IPS DF 19.7 (cell line): Measurements from ENCODE around the gene GALNTL6.

ENCODE experiments used
- DNase-seq: peaks from one replicate; pipeline ENCODE4 v3.0.0-alpha.2; 2013; ENCODE audit warnings: low read depth, low spot score

Gene GALNTL6

DNA sequence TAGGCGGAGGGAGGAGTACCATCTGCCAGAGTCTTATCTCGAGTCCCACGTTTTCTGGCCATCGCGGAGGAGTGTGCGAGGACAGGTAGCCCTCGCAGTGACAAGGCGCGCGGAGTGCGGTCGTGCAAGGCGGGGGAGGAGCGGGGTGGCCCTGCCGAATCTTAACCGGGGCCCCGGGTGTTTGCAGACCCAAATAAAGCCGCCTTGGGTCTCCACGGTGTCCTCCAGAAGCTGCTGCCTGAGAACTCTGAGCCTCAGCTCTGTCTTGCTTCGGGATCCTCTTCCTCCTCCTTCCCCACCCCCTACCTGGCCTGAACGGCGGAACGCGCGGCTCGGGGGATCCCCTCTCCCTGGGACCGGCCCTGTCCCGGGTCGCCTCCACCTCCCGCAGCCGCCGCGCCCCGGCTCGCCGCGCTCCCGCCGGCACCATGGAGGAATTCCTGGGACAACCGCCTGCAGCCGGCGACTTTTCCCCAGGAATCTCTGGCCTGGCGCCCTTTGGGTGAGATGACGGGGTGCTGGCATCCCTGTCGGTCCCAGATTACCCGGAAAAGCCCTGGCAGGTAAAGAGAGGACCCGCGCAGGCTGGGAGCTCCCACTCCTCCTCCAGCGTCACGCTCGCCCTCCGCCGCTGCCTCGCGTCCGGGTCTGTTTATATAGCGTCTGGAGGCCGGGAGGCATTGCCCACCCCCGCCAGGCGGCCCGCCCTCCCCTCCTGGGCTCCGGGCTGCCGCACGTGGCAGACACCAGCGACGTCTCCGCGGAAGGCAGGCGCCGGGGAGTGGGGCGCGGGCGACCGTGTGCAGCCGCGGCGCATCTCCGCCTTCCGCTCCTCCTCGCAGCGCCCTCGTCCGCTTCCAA, at the start of gene GALNTL6:
TSS of gene GALNTL6 (plus strand) at position 740 of the 861 bp plus-strand sequence.
- no peak for DNase-seq

DNA sequence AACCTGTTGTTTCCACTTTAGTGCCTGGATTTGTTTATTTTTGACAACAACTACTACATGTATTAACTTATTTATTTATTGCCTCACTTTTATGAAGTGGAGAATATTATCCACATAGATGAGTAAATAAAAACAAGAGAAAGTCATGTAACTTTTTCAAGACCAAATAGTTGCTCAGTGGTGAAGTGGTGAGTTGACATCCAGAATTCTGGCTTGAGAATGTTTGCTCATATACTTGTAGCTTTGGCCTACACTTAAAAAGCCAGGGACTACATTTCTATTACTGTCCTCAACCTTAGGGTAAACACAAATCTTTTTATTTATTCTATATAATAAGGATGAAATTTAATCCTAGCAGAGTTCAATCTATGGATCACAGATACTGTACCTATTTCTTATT, 47.7 kb upstream of the GALNTL6 start:
- DNase-seq = no peak

DNA sequence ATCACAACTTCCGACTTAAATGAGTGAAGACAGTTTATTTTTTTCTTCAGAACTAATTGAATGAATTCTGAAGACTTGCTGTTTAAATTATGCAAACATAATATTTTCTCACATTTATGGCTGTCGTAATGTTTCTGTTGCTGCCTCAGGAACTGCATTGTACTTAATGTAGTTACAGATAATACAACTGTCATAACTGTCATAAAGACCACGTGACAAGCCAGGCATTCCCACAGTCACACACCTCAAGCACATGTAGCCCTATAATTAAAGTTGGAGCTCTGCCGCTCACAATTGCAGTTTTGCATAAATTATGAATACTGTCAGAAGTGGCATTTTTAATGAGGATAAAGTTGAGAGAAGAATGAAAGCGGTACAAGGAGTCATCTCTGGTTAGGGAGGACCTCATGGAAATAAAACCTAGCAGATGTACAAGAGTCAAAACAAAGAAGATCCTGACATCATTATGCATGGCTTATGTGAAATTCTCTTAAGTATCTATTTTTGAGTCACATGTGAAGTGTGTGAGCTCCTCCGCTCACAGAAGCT, 38.5 kb upstream of the GALNTL6 start:
- DNase-seq = no peak

DNA sequence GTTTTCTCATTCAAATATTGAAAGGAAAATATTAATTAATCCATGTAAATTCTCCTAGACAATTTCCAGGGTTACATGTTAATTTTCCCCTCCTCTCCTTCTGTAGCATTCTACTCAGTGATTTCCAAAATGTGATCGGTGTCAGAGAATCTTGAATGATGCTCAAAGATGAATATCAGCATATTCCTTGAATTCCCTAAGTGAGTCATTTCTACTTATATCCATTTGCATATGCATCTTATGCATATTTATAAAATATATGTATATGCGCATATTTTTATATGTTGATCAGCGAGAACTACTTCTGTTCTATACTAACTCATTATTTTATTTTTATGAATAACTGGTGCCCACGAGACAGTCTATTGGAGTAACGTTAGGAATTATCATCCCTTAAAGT, 33.9 kb upstream of the GALNTL6 start:
- no peak for DNase-seq

DNA sequence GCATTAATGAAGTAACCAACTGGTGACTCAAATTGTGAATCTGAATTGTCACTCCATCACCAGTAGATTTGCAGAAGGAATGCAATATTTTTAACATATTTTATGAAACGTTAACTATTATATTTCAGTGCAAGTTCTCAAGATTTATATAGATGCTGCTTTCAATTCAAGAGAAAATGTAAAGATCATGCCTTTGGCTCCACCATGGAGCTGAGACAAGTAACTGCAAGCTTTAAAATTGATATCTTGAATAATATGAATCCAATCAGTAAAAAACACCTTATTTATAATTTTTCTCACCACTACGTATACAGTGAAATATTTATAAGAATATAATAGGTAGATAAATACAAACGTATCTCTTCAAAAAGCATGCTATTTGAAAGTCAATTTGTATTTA, 27.8 kb upstream of the GALNTL6 start:
- DNase-seq = no peak

DNA sequence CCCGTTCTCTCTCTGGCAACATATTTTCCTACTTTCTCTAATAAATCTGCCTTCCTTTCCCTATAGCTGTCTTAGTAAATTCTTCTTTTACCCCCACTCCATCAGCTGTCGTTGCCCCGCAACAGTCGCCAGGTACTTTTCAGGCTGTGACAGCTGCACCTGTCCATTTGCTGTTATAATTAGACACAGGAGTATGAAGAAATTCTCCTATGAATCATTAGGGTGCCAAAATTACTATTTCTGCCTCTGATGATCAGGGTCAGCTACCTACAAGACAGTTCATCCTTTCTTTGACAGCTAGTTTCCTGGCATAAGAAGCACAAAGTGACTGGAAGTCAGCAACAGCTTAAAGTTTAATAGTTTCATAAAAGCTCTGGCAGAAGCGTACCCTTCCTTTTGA, 19.5 kb upstream of the GALNTL6 start:
- no peak for DNase-seq

DNA sequence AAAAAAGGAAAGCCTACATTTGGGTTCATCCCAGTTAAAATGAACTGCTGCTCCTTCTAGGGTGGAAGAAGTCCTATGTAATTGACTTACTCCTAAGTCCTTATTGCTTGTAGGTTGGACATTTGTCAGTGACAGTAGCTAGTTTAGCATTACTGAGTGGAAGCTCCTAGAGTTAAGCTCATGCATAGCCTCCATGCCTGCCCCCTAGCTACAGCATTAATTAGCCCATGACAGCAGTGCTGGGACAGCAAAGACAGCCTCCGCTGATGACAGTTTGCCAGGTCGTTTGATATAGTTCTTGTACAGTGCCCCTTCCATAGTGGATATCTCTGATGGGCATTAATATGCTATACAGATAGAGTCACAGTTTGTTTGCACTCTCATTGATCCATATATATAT, 18.7 kb upstream of the GALNTL6 start:
- DNase-seq = no peak

DNA sequence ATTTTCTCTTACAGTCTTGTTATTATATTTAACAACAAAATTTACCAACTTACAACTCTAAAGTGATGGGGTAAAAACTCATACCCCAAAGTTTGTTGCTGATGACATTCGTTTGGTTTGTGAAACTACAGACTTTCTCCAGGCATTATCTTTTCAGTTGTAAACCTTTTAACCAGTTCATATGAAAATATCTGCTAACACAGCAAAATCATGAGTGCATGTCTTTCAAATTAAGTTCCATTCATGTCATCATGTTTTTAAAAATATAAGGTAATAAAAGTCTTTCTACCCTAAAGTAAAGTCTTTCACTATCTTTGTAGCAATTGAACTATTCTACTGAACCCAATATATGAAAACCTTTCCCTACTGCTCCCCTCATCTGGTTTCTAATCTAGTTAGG, 3.4 kb upstream of the GALNTL6 start:
- no peak for DNase-seq

DNA sequence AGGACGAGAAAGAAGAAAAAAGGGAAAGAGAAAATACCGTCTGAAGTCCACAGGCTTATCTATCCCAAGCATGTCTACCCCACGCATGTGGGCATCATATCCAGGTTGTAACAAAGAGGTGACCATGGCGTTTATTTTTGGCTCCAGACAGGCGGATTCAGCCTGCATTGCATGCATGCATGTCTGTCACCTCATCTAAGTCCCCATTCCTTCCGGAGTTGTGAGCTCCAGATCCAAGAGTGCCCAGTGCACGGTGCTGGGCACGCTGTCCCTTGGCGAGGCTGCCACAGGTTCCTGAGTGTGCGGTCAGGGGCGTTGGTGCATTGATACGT, 905 bp upstream of the GALNTL6 start:
- DNase-seq = no peak

DNA sequence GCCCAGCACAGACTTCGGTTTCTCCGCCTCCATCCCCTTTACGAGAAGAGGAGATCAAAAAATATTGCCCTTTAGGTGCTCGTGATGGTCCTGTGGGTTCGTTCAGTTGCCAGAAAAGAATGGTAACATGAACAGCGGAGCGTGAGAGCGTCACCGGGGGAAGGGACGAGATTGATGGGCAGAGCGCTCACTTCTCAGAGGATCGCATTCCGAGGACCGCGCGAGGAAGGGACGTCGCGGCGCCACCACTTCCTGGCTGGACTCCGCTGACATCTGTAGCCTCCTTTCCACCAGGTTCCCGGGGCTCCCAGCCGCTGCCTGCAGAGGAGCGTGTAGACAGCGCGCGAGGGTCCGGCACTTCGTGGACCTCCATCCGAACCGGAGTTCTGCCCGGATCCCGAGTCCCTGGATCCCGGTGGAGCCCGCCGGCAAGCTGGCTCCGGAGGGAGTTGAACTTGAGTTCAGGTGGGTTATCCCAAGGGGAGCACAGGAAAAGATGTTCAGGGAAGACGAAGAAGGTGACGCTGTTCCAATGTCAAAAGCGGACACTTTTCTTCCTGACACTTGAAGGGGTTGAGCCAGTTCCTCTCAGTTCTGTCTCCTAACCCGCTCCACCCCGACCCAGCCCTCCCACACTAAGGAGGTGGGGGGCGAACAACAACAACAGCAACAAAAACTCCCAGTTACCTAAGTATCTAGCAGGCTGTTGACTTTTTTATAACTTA, 484 bp downstream of the GALNTL6 start:
- DNase-seq = no peak

DNA sequence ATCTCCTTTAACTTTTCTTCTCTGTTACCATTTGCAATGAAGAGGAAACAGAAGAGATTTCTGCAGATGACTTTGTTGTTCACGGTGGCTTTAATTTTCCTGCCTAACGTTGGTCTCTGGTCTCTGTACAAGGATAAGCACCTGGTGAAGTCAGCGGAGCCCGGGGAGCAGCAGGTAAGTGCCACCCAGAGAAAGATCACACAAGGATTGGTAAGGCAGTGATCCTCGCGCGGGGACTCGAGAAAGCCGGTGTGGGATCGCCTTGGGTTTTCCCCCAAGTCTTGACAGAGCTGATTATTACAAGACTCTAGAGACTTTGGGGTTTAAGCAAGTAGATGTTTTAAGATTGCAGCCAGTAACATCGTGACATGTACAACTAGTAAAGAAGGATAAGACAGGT, 1.3 kb downstream of the GALNTL6 start:
- no peak for DNase-seq

DNA sequence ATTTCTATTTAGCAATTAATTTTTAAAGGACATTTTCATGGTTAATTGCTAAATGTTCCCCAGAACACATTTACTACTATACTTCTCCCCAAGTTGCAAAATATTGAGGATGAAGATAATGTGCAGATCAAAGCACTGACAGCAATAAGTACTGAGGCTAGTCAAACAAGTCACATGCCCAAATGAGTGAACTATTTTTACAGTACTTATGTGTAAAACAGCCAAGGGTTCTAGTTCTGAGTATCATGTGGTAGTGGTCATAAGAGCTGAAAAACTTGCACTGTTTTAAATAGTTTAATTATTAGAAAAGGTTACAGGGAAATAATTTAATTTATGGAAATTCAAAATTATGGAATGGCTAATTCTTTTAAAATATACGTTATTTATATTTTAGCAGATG, 3.8 kb downstream of the GALNTL6 start:
- no peak for DNase-seq

DNA sequence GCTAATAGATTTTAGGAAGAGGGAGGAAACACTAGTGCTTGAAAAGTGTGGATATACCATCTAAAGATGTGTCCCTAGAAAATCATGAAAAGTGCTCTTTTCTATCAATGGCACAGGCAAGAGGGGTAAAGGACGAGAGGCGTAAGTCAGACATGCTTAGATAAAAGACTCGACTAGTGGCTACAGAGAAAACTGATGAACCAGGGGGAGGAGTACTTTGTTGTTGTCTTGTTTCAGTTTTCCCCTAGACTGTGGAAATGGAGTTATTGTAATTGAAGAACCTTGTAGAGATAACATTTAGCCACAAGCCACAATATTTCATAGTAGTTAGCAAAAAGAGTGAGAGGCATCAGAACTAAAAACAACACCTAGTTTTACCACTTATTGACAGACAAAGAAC, 21.4 kb downstream of the GALNTL6 start:
- no peak for DNase-seq

DNA sequence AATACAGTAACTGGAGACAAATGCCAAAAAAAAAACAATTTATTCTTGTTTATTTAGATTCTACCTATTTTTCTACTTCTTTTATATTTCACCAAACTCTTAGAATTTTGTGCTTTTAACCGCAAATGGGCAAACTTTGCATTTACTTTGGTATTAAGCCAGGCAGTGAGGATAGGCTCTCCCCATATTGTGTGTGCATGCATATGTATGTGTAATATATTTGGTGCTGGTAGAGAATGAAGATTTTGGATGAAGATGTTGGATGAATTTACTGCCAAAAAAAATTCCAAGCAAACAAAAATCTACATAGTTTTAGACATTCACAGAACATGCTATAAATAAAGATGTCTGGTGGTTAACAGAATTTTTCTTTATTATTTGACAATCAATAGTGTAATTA, 30.3 kb downstream of the GALNTL6 start:
- no peak for DNase-seq

DNA sequence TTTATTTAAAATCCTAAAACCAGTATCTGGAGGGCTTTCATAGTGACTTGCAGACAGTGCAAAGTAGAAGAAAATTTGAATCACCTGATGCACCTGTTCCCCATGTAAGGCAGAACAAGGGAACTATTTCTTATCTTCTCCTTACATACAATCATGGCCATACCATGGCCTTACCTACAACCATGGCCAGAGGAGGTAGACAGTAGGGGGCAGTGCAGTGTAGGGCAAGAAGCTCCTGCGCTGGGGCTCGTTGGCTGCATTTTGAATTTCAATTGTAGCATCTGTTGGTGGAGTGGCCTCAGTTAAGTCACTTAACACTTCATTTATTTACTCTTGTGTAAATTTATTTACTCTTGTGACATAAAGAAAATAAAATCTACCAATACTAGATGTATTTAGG, 33.0 kb downstream of the GALNTL6 start:
- DNase-seq = peak; percentile 25

DNA sequence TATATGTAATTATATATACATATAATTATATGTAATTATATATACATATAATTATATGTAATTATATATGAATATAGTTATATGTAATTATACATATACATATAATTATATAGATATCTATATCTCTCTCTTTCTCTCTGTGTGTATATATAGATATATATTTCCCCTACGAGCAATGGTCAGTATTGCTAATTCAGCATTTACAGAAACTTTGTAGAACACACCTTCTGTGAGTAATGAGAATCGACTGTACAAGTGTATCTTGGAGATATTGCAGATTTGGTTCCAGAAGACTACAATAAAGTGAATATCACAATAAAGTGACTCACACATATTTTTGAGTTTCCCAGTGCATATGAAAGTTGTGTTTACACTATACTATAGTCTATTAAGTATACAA, 33.7 kb downstream of the GALNTL6 start:
- DNase-seq = no peak

DNA sequence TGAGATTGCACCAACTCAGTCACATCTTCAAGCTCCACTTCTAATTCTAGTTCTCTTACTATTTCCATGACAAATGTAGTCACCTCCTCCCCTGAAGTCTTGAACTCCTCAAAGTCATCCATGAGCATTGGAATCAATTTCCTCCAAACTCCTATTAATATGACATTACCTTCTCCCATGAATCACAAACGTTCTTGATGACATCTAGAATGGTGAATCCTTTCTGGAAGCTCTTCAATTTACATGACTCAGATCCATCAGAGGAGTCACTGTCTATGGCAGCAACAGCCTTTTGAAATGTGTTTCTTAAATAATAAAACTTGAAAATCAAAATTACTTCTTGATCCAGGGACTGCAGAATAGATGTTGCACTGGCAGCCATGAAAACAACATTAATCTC, 34.5 kb downstream of the GALNTL6 start:
- DNase-seq = no peak

DNA sequence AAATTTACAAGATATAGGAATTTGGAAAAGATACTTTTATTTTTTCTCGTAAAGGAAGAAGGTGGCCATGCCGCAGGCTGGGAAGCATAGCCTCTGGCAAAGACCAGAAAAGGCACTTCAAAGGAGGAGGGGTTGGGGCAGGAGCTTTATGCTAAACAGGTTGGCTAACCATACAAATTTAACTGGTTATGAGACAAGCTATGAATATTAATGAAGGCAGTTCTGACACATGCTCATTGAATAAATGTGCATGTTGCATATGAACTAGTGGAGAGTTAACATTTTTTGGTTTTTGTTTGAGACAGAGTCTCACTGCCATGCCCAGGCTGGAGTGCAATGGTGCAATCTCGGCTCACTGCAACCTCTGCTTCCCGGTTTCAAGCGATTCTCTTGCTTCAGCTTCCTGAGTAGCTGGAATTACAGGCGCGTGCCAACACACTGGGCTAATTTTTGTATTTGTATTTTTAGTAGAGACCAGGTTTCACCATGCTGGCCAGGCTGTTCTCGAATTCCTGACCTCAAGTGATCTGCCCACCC, 36.5 kb downstream of the GALNTL6 start:
- DNase-seq = no peak

DNA sequence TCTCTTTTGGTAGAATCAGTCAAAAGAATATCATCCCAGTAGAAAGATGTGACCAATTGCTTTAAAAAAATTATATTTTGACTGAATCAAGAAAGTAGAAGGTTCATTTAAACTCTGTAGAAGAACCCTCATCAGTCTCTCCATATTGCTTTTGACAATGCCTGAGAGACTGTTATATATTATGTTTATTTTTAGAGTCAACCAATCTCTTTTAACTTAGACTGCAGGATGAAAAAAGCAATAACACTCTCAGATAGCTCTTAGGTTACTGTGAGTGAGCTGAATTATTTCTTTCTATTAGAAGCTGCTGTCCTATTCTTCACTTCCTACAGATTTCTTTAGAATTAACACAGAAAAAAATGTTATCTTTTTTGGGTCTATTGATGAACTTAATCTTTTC, 38.1 kb downstream of the GALNTL6 start:
- no peak for DNase-seq

DNA sequence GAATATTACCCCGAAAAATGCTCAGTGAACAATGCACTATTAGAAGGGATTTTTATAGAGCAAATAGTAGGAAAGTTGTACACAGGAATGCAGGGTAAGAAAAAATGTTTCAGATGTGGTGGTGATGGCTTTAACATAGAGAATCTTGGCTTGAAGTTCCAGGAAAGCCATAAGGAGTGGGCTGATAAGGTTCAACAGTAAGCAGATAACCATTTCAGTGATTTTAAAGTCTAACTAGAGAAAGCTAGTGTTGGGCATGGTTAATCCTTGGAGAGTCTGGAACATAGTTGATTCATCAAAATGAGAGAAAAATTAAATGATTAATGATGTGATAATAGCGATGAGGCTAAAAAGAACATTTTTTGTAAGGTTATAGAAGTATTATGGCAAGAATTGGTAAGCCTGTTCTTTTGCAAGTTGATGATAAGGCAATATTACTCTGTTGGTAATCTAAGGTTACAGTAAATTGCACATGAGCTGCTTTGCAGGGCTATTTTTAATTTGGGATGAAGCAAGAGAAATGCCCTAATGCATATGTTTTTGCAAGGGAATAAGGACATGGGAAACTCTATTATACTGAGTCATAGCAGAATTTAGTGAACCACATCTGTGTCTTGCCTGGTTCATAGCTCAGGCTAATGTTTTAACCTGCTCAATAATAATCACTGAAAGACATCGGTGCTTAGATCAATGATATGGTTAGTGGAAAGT, 44.3 kb downstream of the GALNTL6 start:
- no peak for DNase-seq

DNA sequence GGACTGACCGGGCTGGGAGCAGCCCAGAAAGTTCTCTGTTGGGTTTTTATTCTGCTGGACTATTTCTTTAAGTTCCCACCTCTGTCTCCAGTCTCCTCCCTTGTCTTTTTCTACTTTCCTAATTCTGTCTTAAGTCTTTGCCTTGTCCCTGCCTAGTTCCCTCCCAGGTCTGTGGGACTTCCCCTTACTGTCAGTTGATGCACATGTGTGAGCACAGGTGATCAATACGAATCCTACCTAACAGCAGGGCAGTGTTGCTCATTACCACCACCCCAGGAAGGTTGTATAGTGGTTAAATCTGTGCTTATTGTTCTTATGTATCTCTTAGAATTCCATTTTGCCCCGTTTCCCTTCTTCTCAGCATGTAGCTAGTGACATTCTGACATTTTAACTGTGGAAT, 62.1 kb downstream of the GALNTL6 start:
- no peak for DNase-seq

DNA sequence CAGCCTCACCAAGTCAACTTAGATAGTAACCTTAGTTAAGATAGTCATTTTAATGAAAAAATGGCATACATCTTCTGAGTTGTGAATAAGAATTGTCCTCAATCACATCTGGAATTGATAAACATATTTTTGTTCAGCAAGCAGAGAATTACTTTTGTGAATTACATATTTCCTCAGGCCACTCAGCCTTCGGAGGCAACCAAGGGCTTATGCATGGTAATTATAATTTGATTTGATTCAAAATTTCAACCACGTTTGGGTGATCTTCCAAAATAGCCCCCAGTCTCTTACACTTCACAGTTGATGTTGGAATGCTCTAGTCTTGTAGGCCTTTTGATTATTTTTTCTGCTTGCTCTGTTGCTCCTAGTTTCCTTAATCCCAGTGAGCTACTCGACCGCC, 63.4 kb downstream of the GALNTL6 start:
- no peak for DNase-seq
